ENCODE results near the gene GLUD1. TPM values are rescaled to one million over a fixed set of nuclear protein-coding genes. Genes with fewer than 3 reads are reported as not detected.
A peak's percentile ranks its signal among the peaks of the same experiment; 100 is the strongest.

GLUD1 gene
- polyA plus RNA-seq, 2 of the 4 experiments (the other 2 are of a cell fraction) = 74.4 to 117 TPM

DNA sequence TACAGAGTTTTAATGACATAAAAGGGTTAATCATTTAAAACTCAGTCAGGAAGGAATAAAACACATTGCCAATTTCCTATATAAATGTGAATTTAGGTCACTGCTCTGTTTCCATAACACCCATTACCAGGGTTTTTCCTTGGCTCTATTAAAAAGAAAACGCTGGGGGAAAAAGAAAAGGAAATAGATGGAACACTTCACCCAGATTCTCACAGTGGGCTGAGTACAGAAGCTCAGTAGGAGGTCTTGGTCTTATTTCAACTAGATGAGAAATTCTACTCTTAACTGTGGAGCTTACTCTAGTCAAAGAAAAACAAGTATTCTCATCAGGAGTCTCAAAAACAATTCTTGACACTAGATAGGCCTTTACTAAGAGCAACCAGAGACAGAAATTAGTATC, 36.5 kb downstream of the GLUD1 start (continued):
- TF ChIP-seq, protein P1, sequence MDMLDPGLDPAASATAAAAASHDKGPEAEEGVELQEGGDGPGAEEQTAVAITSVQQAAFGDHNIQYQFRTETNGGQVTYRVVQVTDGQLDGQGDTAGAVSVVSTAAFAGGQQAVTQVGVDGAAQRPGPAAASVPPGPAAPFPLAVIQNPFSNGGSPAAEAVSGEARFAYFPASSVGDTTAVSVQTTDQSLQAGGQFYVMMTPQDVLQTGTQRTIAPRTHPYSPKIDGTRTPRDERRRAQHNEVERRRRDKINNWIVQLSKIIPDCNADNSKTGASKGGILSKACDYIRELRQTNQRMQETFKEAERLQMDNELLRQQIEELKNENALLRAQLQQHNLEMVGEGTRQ (IDR thresholded peaks at IDR 0.05) = no peak
- TF ChIP-seq SREBF2 (IDR thresholded peaks at IDR 0.05) (no peak), GATA3 (IDR thresholded peaks at IDR 0.05; ENCODE audit: borderline replicate concordance) (no peak), POLR2A (IDR thresholded peaks at IDR 0.05; ENCODE audit: low read length) (no peak)

DNA sequence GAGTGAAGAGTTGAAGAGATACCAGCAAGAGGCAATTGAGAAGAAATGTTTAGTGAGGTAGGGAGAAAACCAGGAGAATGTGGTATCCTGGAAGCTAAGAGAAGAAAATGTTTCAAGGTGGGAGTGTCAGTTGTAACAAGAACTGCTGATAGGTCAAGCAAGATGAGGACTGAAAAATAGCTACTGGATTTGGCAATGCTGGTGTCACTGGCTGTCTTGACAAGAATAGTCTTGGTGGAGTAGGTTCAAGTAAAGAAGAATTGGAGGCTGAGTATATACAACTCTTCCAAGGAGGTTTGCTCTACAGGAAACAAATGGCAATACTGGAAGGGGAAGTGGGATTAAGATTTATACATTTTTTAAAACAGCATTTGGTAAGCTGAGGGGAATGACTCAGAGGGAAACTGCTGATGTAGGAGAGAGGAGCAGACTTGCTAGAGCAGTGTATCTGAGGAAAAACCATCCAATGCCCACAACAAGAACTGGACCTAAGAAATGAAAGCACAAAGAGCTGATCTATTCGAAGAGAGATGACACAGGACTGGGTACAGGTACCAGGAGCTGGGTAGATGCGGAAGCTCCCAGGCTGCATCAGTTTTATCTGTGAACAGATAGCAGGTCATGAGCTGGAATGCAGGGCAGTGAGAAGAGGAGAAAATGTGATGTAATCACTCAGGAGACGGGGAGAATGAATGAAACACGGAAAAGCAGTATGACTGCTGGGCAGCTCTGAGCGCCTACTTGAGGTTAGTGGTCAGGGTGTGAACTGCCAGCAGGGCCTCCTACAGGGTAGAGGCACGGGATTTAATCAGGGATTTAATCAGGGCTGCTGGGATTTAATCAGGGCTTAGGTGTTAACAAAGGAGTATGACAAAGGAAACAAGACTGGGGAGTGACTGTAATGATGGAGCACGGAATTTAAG, 40.0 kb downstream of the GLUD1 start:
- ChIA-PET CTCF (interaction anchor here (0.7 to 2.2 kb wide), 3 partner anchors 10 to 13 kb away, joined by 3 to 7 read pairs (median 3); no protein-coding TSS in a partner anchor), POLR2A (no interaction called here)
- H3K4me3 ChIP-seq = no peak overlapping the region

More for the DNA sequence above, 40.0 kb downstream of the GLUD1 start:
- TF ChIP-seq, protein P2, sequence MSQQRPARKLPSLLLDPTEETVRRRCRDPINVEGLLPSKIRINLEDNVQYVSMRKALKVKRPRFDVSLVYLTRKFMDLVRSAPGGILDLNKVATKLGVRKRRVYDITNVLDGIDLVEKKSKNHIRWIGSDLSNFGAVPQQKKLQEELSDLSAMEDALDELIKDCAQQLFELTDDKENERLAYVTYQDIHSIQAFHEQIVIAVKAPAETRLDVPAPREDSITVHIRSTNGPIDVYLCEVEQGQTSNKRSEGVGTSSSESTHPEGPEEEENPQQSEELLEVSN (IDR thresholded peaks at IDR 0.05; ENCODE audit: borderline replicate concordance, low read depth) = no peak
- TF ChIP-seq, protein P3, sequence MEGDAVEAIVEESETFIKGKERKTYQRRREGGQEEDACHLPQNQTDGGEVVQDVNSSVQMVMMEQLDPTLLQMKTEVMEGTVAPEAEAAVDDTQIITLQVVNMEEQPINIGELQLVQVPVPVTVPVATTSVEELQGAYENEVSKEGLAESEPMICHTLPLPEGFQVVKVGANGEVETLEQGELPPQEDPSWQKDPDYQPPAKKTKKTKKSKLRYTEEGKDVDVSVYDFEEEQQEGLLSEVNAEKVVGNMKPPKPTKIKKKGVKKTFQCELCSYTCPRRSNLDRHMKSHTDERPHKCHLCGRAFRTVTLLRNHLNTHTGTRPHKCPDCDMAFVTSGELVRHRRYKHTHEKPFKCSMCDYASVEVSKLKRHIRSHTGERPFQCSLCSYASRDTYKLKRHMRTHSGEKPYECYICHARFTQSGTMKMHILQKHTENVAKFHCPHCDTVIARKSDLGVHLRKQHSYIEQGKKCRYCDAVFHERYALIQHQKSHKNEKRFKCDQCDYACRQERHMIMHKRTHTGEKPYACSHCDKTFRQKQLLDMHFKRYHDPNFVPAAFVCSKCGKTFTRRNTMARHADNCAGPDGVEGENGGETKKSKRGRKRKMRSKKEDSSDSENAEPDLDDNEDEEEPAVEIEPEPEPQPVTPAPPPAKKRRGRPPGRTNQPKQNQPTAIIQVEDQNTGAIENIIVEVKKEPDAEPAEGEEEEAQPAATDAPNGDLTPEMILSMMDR (IDR thresholded peaks at IDR 0.05) = no peak
- TF ChIP-seq HEYL (CRISPR knock-in tag; IDR thresholded peaks at IDR 0.05) = no peak
- TF ChIP-seq RNF2 (IDR thresholded peaks at IDR 0.05; ENCODE audit: borderline replicate concordance, low read depth) = no peak
- no peak for TF ChIP-seq SMC3 (IDR thresholded peaks at IDR 0.05)
- TF ChIP-seq RCOR1 (IDR thresholded peaks at IDR 0.05; ENCODE audit: low read depth, low read length) = no peak
- no peak for TF ChIP-seq RARB (CRISPR knock-in tag; IDR thresholded peaks at IDR 0.05)
- no peak for TF ChIP-seq CBX2 (IDR thresholded peaks at IDR 0.05; ENCODE audit: borderline replicate concordance, low read depth)
- TF ChIP-seq CHD2 (IDR thresholded peaks at IDR 0.05; ENCODE audit: low read length, partially characterized antibody) = no peak
- TF ChIP-seq HOXB5 (CRISPR knock-in tag; IDR thresholded peaks at IDR 0.05) = no peak
- no peak for TF ChIP-seq CEBPB (IDR thresholded peaks at IDR 0.05)
- TF ChIP-seq ESRRA (IDR thresholded peaks at IDR 0.05; ENCODE audit: borderline replicate concordance, low read length) = no peak
- TF ChIP-seq, protein P4, sequence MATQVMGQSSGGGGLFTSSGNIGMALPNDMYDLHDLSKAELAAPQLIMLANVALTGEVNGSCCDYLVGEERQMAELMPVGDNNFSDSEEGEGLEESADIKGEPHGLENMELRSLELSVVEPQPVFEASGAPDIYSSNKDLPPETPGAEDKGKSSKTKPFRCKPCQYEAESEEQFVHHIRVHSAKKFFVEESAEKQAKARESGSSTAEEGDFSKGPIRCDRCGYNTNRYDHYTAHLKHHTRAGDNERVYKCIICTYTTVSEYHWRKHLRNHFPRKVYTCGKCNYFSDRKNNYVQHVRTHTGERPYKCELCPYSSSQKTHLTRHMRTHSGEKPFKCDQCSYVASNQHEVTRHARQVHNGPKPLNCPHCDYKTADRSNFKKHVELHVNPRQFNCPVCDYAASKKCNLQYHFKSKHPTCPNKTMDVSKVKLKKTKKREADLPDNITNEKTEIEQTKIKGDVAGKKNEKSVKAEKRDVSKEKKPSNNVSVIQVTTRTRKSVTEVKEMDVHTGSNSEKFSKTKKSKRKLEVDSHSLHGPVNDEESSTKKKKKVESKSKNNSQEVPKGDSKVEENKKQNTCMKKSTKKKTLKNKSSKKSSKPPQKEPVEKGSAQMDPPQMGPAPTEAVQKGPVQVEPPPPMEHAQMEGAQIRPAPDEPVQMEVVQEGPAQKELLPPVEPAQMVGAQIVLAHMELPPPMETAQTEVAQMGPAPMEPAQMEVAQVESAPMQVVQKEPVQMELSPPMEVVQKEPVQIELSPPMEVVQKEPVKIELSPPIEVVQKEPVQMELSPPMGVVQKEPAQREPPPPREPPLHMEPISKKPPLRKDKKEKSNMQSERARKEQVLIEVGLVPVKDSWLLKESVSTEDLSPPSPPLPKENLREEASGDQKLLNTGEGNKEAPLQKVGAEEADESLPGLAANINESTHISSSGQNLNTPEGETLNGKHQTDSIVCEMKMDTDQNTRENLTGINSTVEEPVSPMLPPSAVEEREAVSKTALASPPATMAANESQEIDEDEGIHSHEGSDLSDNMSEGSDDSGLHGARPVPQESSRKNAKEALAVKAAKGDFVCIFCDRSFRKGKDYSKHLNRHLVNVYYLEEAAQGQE (IDR thresholded peaks at IDR 0.05) = no peak
- TF ChIP-seq JUNB (IDR thresholded peaks at IDR 0.05) = no peak
- TF ChIP-seq, protein P5, sequence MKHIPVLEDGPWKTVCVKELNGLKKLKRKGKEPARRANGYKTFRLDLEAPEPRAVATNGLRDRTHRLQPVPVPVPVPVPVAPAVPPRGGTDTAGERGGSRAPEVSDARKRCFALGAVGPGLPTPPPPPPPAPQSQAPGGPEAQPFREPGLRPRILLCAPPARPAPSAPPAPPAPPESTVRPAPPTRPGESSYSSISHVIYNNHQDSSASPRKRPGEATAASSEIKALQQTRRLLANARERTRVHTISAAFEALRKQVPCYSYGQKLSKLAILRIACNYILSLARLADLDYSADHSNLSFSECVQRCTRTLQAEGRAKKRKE (CRISPR knock-in tag; IDR thresholded peaks at IDR 0.05; ENCODE audit: low read depth) = no peak
- no peak for TF ChIP-seq BHLHE40 (IDR thresholded peaks at IDR 0.05; ENCODE audit: low read depth, low read length)
- no peak for TF ChIP-seq TFCP2L1 (CRISPR knock-in tag; IDR thresholded peaks at IDR 0.05)
- no peak for TF ChIP-seq JUN (IDR thresholded peaks at IDR 0.05)
- Histone ChIP-seq H3K27ac (no peak overlapping the region), H3K4me1 (no peaks in the 10 kb centered on the region), H3K4me2 (no peak overlapping the region), H3K9me3 (no peaks in the 10 kb centered on the region)
- WGBS (ENCODE audit: missing lambda C conversion rate) = 88% methylated on average over 7 of the region's 7 CpGs
- peak; percentile 59 to 65; a peak in 4 of 6 replicates for ATAC-seq
- FAIRE-seq = no peak
- DNase-seq (ENCODE audit: low read depth in 1 of 2, low spot score in 1 of 2) = no peak
